ENCODE data around the gene TSEN15. TPM values are rescaled to one million over a fixed set of nuclear protein-coding genes. Genes with fewer than 3 reads are reported as not detected.
"Not testable (repeated sequence)": the region's sequence is repeated elsewhere in the genome, so short reads cannot be mapped to it uniquely, and the experiment has no call there.

Gene TSEN15
- total RNA-seq, 1 donor from 2014 or later, result 26.4 TPM

- intact Hi-C loops (cut with DNase I), result no loop called here
- DNase-seq (ENCODE audit: missing footprints), result peak; percentile 73
- no peak for ATAC-seq
Observed at GRCh38 chr1:184028854-184029623, 22.5 kb upstream of the TSEN15 start.

DNA sequence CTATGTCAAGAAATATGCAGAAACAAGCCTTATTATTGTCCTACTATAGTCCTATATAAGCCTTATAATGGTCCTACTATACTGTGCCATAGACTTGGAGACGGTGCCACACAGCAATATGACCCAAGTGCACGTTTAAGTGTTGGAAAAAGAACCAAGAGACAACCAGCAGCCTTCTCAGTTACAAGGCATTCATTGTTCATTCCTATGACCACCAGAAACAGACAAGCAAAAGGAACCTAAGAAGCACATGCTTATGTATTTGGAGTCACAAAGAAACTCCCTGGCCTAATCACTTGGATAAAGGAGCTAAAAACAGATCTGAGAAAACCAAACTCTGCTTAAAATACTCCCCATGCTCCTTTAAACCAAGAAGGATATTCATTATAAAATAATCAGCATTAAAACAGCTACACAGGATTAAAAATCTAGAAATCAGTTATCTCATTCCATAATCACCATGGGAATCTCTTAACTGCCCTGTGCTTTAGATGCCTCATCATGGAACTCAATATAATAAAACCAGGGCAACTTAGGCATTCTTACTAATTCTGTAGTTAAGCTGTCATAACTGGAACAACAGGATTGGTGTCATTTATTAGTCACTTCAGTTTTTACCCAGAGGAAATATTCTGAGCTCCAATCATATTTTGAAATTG is 21.0 kb upstream of the TSEN15 start:
- intact Hi-C loops (cut with DNase I), result no loop called here
- DNase-seq (ENCODE audit: missing footprints) (no peak), ATAC-seq (no peak)

DNA sequence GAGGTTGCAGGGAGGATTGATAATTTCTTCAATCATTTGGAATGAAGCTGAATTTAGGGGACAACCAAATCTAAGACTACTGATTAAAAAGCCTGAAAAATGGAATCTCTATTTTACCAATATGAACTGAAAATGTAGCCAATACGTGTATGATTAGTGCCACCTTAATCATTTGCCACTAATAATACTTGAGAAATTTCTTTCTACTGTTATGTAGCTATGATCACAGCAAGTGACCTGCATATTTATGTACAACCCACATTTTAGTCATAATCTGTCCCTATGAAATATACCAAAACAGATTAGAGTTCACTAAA is 20.5 kb upstream of the TSEN15 start:
- ATAC-seq, result no peak
- intact Hi-C loops (cut with DNase I), result no loop called here
- DNase-seq (ENCODE audit: missing footprints), result no peak

DNA sequence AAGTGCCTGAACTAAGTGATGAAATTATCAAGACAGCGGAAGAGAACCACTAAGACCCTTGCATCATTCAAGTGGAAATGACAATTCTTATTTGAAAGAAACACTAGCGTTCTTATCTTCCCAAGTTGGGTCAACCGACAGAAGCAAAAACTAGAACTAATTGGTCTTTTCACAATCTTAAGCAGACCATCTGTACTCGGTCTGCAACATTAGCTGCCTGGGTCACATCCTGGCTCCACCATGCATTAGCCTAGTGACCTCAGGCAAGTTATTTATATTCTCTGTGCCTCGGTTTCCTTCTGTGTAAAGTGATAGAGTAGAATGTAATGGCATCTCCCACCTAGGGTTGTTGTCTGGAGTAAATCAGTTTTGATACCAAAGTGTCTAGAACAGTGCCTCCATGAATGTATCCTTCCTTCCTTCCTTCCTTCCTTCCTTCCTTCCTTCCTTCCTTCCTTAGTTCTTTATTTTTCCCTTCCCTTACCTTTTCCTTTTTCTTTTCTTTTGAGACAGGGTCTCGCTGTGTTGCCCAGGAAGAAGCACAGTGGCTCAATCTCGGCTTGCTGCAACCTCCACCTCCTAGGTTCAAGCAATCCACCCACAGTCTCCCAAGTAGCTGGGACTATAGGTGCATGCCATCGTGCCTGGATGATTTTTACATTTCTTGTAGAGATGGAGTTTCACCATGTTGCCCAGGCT is 20.0 kb upstream of the TSEN15 start:
- intact Hi-C loops (cut with DNase I), result no loop called here
- no peak for ATAC-seq
- DNase-seq (ENCODE audit: missing footprints), result no peak

DNA sequence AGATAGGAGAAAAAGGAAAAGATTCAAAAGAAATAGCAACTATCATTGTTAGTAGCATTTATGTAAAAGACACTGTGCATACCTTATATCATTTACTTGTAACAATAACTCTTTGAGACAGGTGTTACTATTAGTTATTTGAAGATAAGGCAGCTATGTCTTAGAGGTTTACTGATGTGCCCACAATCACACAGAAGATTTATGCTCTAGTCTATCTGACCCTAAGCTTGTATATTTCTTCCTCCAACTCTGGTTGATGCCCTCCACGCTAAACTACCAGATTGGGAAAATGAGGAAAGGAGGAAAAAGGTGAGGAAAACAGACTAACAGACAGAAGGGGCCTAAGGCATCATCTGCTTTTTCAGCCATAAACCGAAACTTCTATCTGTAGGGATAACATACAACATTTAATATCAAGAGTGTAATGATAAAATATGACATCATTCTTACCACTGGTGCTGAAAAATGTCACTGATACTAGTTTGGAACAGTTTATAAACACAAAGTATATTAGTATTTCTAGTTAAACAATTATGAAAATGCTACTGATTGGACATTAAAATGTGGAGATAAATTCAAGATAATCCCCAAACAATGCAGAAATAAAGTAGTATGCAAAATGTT is 19.1 kb upstream of the TSEN15 start:
- intact Hi-C loops (cut with DNase I), result no loop called here
- DNase-seq (ENCODE audit: missing footprints), result no peak
- no peak for ATAC-seq

- ATAC-seq (no peak), DNase-seq (ENCODE audit: missing footprints) (no peak)
- intact Hi-C loops (cut with DNase I), result no loop called here
Observed at GRCh38 chr1:184032930-184033418, 18.6 kb upstream of the TSEN15 start.

DNA sequence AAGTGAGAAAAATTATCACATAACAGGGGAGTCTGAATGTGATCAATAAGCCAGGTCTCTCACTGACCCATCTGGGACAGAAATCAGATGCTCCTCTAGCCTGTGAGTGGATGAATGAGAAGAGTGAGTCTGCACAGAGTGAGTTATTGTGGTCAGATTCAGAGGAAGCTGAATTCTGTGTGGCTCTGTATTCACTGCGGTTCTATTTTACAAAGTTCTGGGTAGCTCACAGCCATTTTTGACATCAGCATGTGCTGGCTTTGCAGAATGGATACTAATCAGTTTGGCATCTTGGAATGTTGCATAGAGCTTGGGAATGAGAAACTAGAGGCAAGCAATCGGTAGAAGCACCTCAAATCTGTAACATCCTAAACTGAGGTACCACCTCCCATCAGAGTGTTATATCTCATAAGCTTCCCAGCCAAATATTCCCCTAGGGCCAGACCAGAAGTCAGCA is 17.8 kb upstream of the TSEN15 start:
- DNase-seq (ENCODE audit: missing footprints) (no peak), ATAC-seq (no peak)
- intact Hi-C loops (cut with DNase I), result no loop called here

- no peak for ATAC-seq
- intact Hi-C loops (cut with DNase I), result loop anchor here (5.0 kb wide), 2 partner anchors 78 to 103 kb away; no protein-coding TSS in a partner anchor
- no peak for DNase-seq (ENCODE audit: missing footprints)
Observed at GRCh38 chr1:184034761-184035379, 16.7 kb upstream of the TSEN15 start.

DNA sequence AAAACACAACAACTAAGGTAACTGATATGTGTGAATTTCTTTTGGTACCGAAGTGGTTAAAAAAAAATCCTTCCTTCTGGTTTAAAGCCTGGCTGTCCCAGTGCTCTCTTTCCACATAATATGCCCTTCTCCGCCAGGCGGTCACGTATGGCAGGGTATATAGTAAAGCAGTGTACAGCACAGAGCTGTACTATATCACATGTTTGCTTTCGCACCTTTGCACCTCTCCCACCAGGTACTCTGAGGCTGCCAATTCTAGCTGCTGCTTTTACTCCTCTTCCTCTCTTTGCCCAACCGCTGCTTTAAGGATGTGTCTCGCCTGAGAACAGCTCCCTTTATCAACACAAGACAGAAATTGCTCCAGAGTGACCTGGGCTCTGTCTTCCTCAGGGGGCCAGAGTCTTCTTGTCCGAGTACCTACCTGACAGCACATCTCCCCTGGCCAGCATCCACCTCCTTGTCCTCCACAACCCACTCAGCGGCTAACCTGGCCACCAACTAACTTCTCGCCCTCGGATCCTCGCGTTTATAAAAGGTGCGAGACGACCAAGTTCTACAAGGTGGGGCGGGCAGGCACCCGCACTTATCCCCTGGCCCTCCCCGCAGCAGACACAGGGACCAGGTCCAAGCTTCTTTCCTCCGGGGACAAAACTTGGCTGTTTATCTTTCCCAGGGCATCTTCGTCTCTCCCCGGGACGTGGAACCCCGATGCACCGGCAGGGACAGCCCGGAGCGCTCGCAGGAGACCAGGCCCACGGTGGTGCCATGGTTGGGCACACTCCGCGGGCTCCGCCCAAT is 15.6 kb upstream of the TSEN15 start:
- intact Hi-C loops (cut with DNase I), result loop anchor here (5.0 kb wide), 2 partner anchors 79 to 104 kb away; no protein-coding TSS in a partner anchor
- peak; percentile 72 for DNase-seq (ENCODE audit: missing footprints)
- ATAC-seq, result peak; percentile 68

DNA sequence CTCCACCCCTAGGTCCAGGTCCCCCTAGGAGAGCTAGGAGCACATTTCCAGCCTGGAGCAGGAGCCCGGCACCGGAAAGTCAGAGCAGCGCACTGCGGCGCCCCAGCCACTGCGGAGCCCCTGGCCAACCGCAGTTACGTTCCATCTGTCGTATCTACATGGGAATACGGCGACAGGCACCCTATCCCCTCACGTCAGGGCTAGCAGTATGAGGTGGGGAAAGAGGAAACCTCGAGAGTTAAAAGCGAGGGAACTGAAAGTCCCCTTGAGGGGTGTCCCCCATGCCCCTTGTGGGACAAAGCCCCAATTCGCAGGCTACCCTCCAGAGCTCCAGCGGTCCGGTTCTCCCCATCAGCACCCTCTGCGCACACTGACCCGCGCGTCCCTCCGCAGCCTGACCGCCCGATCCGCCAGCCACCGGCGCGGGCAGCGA is 15.0 kb upstream of the TSEN15 start:
- DNase-seq (ENCODE audit: missing footprints) (peak; percentile 67), ATAC-seq (no peak)
- intact Hi-C loops (cut with DNase I), result loop anchor here (5.0 kb wide), 2 partner anchors 79 to 104 kb away; no protein-coding TSS in a partner anchor

GRCh38 chr1:184037849-184038591 is 13.5 kb upstream of the TSEN15 start:
- DNase-seq (ENCODE audit: missing footprints), result no peak
- intact Hi-C loops (cut with DNase I), result loop anchor here (5.0 kb wide), 2 partner anchors 81 to 106 kb away; no protein-coding TSS in a partner anchor
- ATAC-seq, result no peak

- intact Hi-C loops (cut with DNase I), result loop anchor here (5.0 kb wide), 2 partner anchors 82 to 107 kb away; no protein-coding TSS in a partner anchor
- ATAC-seq (no peak), DNase-seq (ENCODE audit: missing footprints) (no peak)
Observed at GRCh38 chr1:184039126-184039525, 12.4 kb upstream of the TSEN15 start.

- DNase-seq (ENCODE audit: missing footprints) (no peak), ATAC-seq (no peak)
- intact Hi-C loops (cut with DNase I), result no loop called here
Observed at GRCh38 chr1:184041731-184042130, 9.8 kb upstream of the TSEN15 start.

DNA sequence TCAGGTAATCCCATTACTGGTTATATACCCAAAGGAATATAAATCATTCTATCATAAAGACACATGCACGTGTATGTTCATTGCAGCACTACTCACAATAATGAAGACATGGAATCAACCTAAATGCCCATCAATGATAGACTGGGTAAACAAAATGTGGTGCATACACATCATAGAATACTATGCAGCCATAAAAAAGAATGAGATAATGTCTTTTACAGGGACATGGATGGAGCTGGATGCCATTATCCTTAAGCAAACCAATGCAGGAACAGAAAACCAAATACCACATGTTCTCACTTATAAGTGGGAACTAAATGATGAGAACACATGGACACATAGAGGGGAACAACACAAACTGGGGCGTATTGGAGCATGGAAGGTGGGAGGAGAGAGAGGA is 8.2 kb upstream of the TSEN15 start:
- ATAC-seq; DNase-seq (ENCODE audit: missing footprints): not testable (repeated sequence)

DNA sequence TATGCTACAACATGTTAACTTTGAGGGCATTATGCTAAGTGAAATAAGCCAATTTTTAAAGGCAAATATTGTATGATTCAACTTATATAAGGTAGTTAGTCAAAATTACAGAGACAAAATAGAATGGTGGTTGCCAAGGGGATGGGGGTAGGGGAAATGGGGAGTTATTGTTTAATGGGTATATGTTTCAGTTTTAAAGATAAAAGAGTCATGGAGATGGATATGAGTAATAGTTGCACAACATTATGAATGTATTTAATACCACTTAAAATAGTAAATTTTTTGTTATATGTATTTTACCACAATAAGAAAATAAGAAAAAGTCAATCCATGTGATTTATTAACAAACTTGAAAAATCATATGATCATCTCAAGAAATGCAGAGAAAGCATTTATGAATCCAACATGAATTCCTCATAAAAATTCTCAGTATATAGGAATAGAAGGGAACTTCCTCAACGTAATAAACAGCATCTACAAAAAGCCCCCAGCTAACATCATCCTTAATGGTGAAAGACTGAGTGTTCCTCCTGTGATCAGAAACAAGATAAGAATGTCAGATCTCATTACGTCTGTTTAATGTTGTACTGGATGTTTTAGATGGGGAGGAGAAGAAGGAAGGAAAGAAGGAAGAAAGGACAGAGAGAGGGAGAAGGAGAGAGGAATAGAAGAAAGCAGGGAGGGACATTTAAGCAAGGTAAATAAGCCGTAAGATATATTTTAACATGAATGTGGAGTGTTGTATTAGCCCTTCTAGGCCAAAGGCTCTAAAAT is 6.7 kb upstream of the TSEN15 start:
- intact Hi-C loops (cut with DNase I), result no loop called here
- DNase-seq (ENCODE audit: missing footprints) (no peak), ATAC-seq (no peak)

More for the DNA sequence above, 8.2 kb upstream of the TSEN15 start:
- intact Hi-C loops (cut with DNase I), result not testable (repeated sequence)

DNA sequence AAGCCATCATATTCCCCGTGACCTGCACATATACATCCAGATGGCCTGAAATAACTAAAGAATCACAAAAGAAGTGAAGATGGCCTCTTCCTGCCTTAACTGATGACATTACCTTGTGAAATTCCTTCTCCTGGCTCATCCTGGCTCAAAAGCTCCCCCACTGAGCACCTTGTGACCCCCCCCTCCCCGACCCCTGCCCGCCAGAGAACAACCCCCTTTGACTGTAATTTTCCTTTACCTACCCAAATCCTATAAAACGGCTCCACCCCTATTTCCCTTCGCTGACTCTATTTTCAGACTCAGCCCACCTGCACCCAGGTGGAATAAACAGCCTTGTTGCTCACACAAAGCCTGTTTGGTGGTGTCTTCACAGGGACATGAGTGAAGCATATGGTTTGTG is 4.0 kb upstream of the TSEN15 start:
- DNase-seq (ENCODE audit: missing footprints); intact Hi-C loops (cut with DNase I); ATAC-seq: not testable (repeated sequence)
